Measurements from ENCODE around the gene CFAP300.

DNA sequence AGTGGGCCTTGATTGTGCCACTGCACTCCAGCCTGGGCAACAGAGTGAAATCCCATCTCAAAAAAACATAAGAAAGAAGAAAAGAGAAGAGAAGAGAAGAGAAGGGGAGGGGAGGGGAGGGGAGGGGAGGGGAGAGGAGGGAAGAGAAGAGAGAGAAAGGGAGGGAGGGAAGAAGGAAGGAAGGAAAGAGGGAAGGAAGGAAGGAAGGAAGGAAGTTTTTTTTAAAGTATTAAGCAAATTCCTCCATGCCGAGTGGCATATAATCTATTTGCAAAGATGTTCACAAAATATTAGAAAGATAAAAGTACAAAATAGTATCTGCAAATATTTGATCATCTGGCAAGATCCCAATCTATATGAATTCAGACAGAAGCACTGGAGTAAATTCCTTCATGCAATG, 10.5 kb upstream of the CFAP300 start:
- TF ChIP-seq, protein P1, sequence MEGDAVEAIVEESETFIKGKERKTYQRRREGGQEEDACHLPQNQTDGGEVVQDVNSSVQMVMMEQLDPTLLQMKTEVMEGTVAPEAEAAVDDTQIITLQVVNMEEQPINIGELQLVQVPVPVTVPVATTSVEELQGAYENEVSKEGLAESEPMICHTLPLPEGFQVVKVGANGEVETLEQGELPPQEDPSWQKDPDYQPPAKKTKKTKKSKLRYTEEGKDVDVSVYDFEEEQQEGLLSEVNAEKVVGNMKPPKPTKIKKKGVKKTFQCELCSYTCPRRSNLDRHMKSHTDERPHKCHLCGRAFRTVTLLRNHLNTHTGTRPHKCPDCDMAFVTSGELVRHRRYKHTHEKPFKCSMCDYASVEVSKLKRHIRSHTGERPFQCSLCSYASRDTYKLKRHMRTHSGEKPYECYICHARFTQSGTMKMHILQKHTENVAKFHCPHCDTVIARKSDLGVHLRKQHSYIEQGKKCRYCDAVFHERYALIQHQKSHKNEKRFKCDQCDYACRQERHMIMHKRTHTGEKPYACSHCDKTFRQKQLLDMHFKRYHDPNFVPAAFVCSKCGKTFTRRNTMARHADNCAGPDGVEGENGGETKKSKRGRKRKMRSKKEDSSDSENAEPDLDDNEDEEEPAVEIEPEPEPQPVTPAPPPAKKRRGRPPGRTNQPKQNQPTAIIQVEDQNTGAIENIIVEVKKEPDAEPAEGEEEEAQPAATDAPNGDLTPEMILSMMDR (IDR thresholded peaks at IDR 0.05; ENCODE audit: low read depth, low read length): no peak
- TF ChIP-seq EZH2phosphoT487 (IDR thresholded peaks at IDR 0.05; ENCODE audit: low read depth): no peak
